GM12865 (cell line): ENCODE results near the gene IRF8.
A peak's percentile ranks its signal among the peaks of the same experiment; 100 is the strongest.

Source experiments
- DNase-seq: peaks from one replicate; pipeline ENCODE4 v3.0.0; 2010; ENCODE audit warnings: low read depth
- H3K4me3 ChIP-seq: 2 replicates; pipeline ENCODE4 v1.5.1; 2011; ENCODE audit warnings: mild to moderate bottlenecking, low read depth, low read length, control low read depth
- CTCF ChIP-seq: IDR thresholded peaks from 2 replicates; pipeline ENCODE4 v1.5.1; 2011; ENCODE audit warnings: low read length, control low read depth, low read depth, inconsistent platforms; ENCODE audit not compliant: insufficient read depth; ENCODE audit errors: missing control alignments

Gene IRF8

GRCh38 chr16:85883813-85884212 is 15.1 kb upstream of the IRF8 start:
- DNase-seq, result no peak
- TF ChIP-seq CTCF, result no peak
- no peak overlapping the region for H3K4me3 ChIP-seq

- no peak overlapping the region for H3K4me3 ChIP-seq
- TF ChIP-seq CTCF, result no peak
- DNase-seq, result no peak
Measured at GRCh38 chr16:85884808-85885463, 14.0 kb upstream of the IRF8 start.

- DNase-seq, result no peak
- no peak for TF ChIP-seq CTCF
- H3K4me3 ChIP-seq, result no peak overlapping the region
Measured at GRCh38 chr16:85885537-85885936, 13.4 kb upstream of the IRF8 start.

GRCh38 chr16:85888405-85889331 is 10.3 kb upstream of the IRF8 start:
- TF ChIP-seq CTCF, result no peak
- peak; percentile 92 for DNase-seq
- H3K4me3 ChIP-seq, result peak overlapping the region; percentile 20

GRCh38 chr16:85891033-85891775 is 7.8 kb upstream of the IRF8 start:
- no peak overlapping the region for H3K4me3 ChIP-seq
- no peak for DNase-seq
- TF ChIP-seq CTCF, result no peak

DNA sequence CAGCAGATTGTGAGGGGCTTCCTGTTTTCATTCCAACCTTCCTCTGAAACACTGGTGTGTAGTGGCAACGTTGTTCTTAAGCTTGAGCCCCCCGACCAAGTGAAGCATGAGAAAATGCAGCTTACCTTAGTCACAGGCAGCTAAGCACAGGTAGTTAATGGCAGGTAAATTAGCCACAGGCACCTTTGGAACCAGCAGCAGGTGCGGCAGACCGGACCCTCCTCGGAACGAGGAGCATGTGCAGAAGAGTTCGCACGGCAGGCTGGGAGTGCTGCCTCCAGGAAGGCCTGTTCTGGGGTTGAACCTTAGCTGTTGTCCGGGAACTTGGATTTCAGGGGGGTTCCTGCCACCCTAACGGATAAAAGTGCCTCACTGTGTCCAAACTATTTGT is 7.2 kb upstream of the IRF8 start:
- no peak for DNase-seq
- no peak overlapping the region for H3K4me3 ChIP-seq
- TF ChIP-seq CTCF, result no peak
